ENCODE results near the gene UBE2V1.

UBE2V1 gene

GRCh38 chr20:50071039-50071888, 41.7 kb downstream of the UBE2V1 start:
- Histone ChIP-seq H3K4me1 (ENCODE audit: control insufficient read depth, insufficient read depth, low read depth, low read length) (peaks cover 19% of the 10 kb centered on the region), H2BK120ac (ENCODE audit: low read depth, low read length) (peak overlapping the region; percentile 86), H2BK12ac (ENCODE audit: low read length in 2 of 2) (peak overlapping the region in 1 of 2 experiments; percentile 42), H3K36me3 (ENCODE audit: control insufficient read depth in 1 of 2, insufficient read depth in 2 of 2, low read depth in 1 of 2, low read length in 2 of 2) (no peaks in the 10 kb centered on the region), H3K18ac (ENCODE audit: low read depth in 1 of 2, low read length in 2 of 2) (peak overlapping the region in 1 of 2 experiments; percentile 24), H3K23ac (ENCODE audit: low read length in 2 of 2) (no peak overlapping the region), H3K4ac (ENCODE audit: low read depth in 1 of 2, low read length in 2 of 2) (peak overlapping the region in 1 of 2 experiments; percentile 71), H3K9me3 (ENCODE audit: control insufficient read depth, low read length) (no peaks in the 10 kb centered on the region), H2BK15ac (ENCODE audit: low read depth, poor library complexity, severe bottlenecking) (peak overlapping the region; percentile 54), H3K9ac (ENCODE audit: low read length) (peak overlapping the region; percentile 87), H4K8ac (ENCODE audit: low read length) (no peak overlapping the region), H3K79me1 (replicated peaks; ENCODE audit: low read length, poor library complexity, severe bottlenecking) (no peaks in the 10 kb centered on the region), H3K27ac (ENCODE audit: low read length, poor library complexity, severe bottlenecking) (no peak overlapping the region), H3K4me3 (ENCODE audit: insufficient read depth in 1 of 2, low read depth in 1 of 2, low read length in 2 of 2) (peak overlapping the region; percentile 41 to 65), H4K91ac (ENCODE audit: low read length) (peak overlapping the region; percentile 28), H2AFZ (ENCODE audit: low read depth, low read length) (no peak overlapping the region), H2AK5ac (ENCODE audit: low read length, severe bottlenecking) (no peak overlapping the region), H3K27me3 (ENCODE audit: control insufficient read depth in 1 of 2, insufficient read depth in 1 of 2, low read length in 2 of 2) (no peaks in the 10 kb centered on the region), H3K14ac (ENCODE audit: low read length in 2 of 2) (no peak overlapping the region), H3K4me2 (ENCODE audit: low read length, poor library complexity, severe bottlenecking) (peak overlapping the region; percentile 86), H2BK5ac (ENCODE audit: low read depth, low read length, poor library complexity, severe bottlenecking) (no peak overlapping the region)
- DNase-seq: peak; percentile 78
- 21% methylated on average over 48 of the region's 48 CpGs for WGBS

GRCh38 chr20:50070361-50070760, 42.6 kb downstream of the UBE2V1 start:
- Histone ChIP-seq H2BK120ac (ENCODE audit: low read depth, low read length) (no peak overlapping the region), H4K91ac (ENCODE audit: low read length) (no peak overlapping the region), H3K27me3 (ENCODE audit: control insufficient read depth in 1 of 2, insufficient read depth in 1 of 2, low read length in 2 of 2) (no peaks in the 10 kb centered on the region), H3K23ac (ENCODE audit: low read length in 2 of 2) (no peak overlapping the region), H3K36me3 (ENCODE audit: control insufficient read depth in 1 of 2, insufficient read depth in 2 of 2, low read depth in 1 of 2, low read length in 2 of 2) (no peaks in the 10 kb centered on the region), H3K9ac (ENCODE audit: low read length) (no peak overlapping the region), H2BK15ac (ENCODE audit: low read depth, poor library complexity, severe bottlenecking) (no peak overlapping the region), H2AK5ac (ENCODE audit: low read length, severe bottlenecking) (no peak overlapping the region), H3K4me2 (ENCODE audit: low read length, poor library complexity, severe bottlenecking) (no peak overlapping the region), H3K4me3 (ENCODE audit: insufficient read depth in 1 of 2, low read depth in 1 of 2, low read length in 2 of 2) (no peak overlapping the region), H4K8ac (ENCODE audit: low read length) (no peak overlapping the region), H3K4me1 (ENCODE audit: control insufficient read depth, insufficient read depth, low read depth, low read length) (peaks cover 14% of the 10 kb centered on the region), H2AFZ (ENCODE audit: low read depth, low read length) (no peak overlapping the region), H3K14ac (ENCODE audit: low read length in 2 of 2) (no peak overlapping the region), H3K79me1 (replicated peaks; ENCODE audit: low read length, poor library complexity, severe bottlenecking) (no peaks in the 10 kb centered on the region), H3K4ac (ENCODE audit: low read depth in 1 of 2, low read length in 2 of 2) (no peak overlapping the region), H2BK5ac (ENCODE audit: low read depth, low read length, poor library complexity, severe bottlenecking) (no peak overlapping the region), H3K27ac (ENCODE audit: low read length, poor library complexity, severe bottlenecking) (no peak overlapping the region), H3K18ac (ENCODE audit: low read depth in 1 of 2, low read length in 2 of 2) (no peak overlapping the region), H3K9me3 (ENCODE audit: control insufficient read depth, low read length) (no peaks in the 10 kb centered on the region), H2BK12ac (ENCODE audit: low read length in 2 of 2) (peak overlapping the region in 1 of 2 experiments; percentile 7)
- DNase-seq: no peak
- WGBS: 95% methylated on average over 7 of the region's 7 CpGs

GRCh38 chr20:50068041-50068651, 44.8 kb downstream of the UBE2V1 start:
- Histone ChIP-seq H3K27ac (ENCODE audit: low read length, poor library complexity, severe bottlenecking) (no peak overlapping the region), H3K23ac (ENCODE audit: low read length in 2 of 2) (no peak overlapping the region), H2BK5ac (ENCODE audit: low read depth, low read length, poor library complexity, severe bottlenecking) (no peak overlapping the region), H4K8ac (ENCODE audit: low read length) (no peak overlapping the region), H2BK15ac (ENCODE audit: low read depth, poor library complexity, severe bottlenecking) (peak overlapping the region; percentile 68), H4K91ac (ENCODE audit: low read length) (peak overlapping the region; percentile 19), H3K18ac (ENCODE audit: low read depth in 1 of 2, low read length in 2 of 2) (peak overlapping the region in 1 of 2 experiments; percentile 63), H3K14ac (ENCODE audit: low read length in 2 of 2) (peak overlapping the region in 1 of 2 experiments; percentile 35), H2AFZ (ENCODE audit: low read depth, low read length) (no peak overlapping the region), H3K4me3 (ENCODE audit: insufficient read depth in 1 of 2, low read depth in 1 of 2, low read length in 2 of 2) (no peak overlapping the region), H3K4ac (ENCODE audit: low read depth in 1 of 2, low read length in 2 of 2) (no peak overlapping the region), H2AK5ac (ENCODE audit: low read length, severe bottlenecking) (no peak overlapping the region), H3K4me2 (ENCODE audit: low read length, poor library complexity, severe bottlenecking) (no peak overlapping the region), H3K9ac (ENCODE audit: low read length) (no peak overlapping the region), H3K79me1 (replicated peaks; ENCODE audit: low read length, poor library complexity, severe bottlenecking) (no peaks in the 10 kb centered on the region), H2BK120ac (ENCODE audit: low read depth, low read length) (no peak overlapping the region), H3K36me3 (ENCODE audit: control insufficient read depth in 1 of 2, insufficient read depth in 2 of 2, low read depth in 1 of 2, low read length in 2 of 2) (no peaks in the 10 kb centered on the region), H3K27me3 (ENCODE audit: control insufficient read depth in 1 of 2, insufficient read depth in 1 of 2, low read length in 2 of 2) (no peaks in the 10 kb centered on the region), H3K9me3 (ENCODE audit: control insufficient read depth, low read length) (no peaks in the 10 kb centered on the region), H2BK12ac (ENCODE audit: low read length in 2 of 2) (peak overlapping the region in 1 of 2 experiments; percentile 54), H3K4me1 (ENCODE audit: control insufficient read depth, insufficient read depth, low read depth, low read length) (peaks cover 14% of the 10 kb centered on the region)
- 66% methylated on average over 11 of the region's 11 CpGs for WGBS
- no peak for DNase-seq

GRCh38 chr20:50067461-50067860, 45.5 kb downstream of the UBE2V1 start:
- H2AFZ ChIP-seq (ENCODE audit: low read depth, low read length): no peak overlapping the region
- no peak overlapping the region for H4K8ac ChIP-seq (ENCODE audit: low read length)
- H3K27ac ChIP-seq (ENCODE audit: low read length, poor library complexity, severe bottlenecking): no peak overlapping the region
- H3K23ac ChIP-seq (ENCODE audit: low read length in 2 of 2): no peak overlapping the region
- no peak for DNase-seq
- no peak overlapping the region for H3K4ac ChIP-seq (ENCODE audit: low read depth in 1 of 2, low read length in 2 of 2)
- H3K14ac ChIP-seq (ENCODE audit: low read length in 2 of 2): no peak overlapping the region
- WGBS: 63% methylated on average over 2 of the region's 2 CpGs
- no peak overlapping the region for H3K9ac ChIP-seq (ENCODE audit: low read length)
- no peak overlapping the region for H2BK12ac ChIP-seq (ENCODE audit: low read length in 2 of 2)
- no peak overlapping the region for H4K91ac ChIP-seq (ENCODE audit: low read length)
- no peak overlapping the region for H2BK120ac ChIP-seq (ENCODE audit: low read depth, low read length)
- H3K4me1 ChIP-seq (ENCODE audit: control insufficient read depth, insufficient read depth, low read depth, low read length): peaks cover 14% of the 10 kb centered on the region
- no peaks in the 10 kb centered on the region for H3K36me3 ChIP-seq (ENCODE audit: control insufficient read depth in 1 of 2, insufficient read depth in 2 of 2, low read depth in 1 of 2, low read length in 2 of 2)
- H3K9me3 ChIP-seq (ENCODE audit: control insufficient read depth, low read length): no peaks in the 10 kb centered on the region
- H2BK15ac ChIP-seq (ENCODE audit: low read depth, poor library complexity, severe bottlenecking): no peak overlapping the region
- peak overlapping the region in 1 of 2 experiments; percentile 32 for H3K18ac ChIP-seq (ENCODE audit: low read depth in 1 of 2, low read length in 2 of 2)
- no peak overlapping the region for H3K4me3 ChIP-seq (ENCODE audit: insufficient read depth in 1 of 2, low read depth in 1 of 2, low read length in 2 of 2)
- H2BK5ac ChIP-seq (ENCODE audit: low read depth, low read length, poor library complexity, severe bottlenecking): no peak overlapping the region
- H3K79me1 ChIP-seq (replicated peaks; ENCODE audit: low read length, poor library complexity, severe bottlenecking): no peaks in the 10 kb centered on the region
- H2AK5ac ChIP-seq (ENCODE audit: low read length, severe bottlenecking): no peak overlapping the region
- no peaks in the 10 kb centered on the region for H3K27me3 ChIP-seq (ENCODE audit: control insufficient read depth in 1 of 2, insufficient read depth in 1 of 2, low read length in 2 of 2)
- no peak overlapping the region for H3K4me2 ChIP-seq (ENCODE audit: low read length, poor library complexity, severe bottlenecking)
